Esophagus muscularis mucosa (tissue), 4 donors: ENCODE results near the gene SMAD5.

Source experiments
- CTCF ChIP-seq, 3 experiments: fragments of 200-600 bp in 2 of 3; fragments of 450-650 bp in 1 of 3; sonication (generic) in 2 of 3; IDR thresholded peaks; one replicate each; pipeline ENCODE4 v1.5.1; 2017 to 2019; ENCODE audit warnings: antibody characterized with exemption in 3 of 3, mild to moderate bottlenecking in 2 of 3, moderate library complexity in 1 of 3
- EP300 ChIP-seq: sonication (generic); formaldehyde crosslinking; IDR thresholded peaks from one replicate; pipeline ENCODE4 v1.6.1; 2017; ENCODE audit warnings: antibody characterized with exemption
- POLR2A ChIP-seq: fragments of 450-650 bp; IDR thresholded peaks from one replicate; pipeline ENCODE4 v1.6.1; 2017; ENCODE audit warnings: antibody characterized with exemption, moderate library complexity, mild to moderate bottlenecking, low read depth

- TF ChIP-seq CTCF (IDR thresholded peaks at IDR 0.05), result no peak
- TF ChIP-seq POLR2A, result no peak
- no peak for TF ChIP-seq EP300
Measured at GRCh38 chr5:136130581-136130980, 2.1 kb upstream of the SMAD5 start.
